HG03039 (cell line): ENCODE results near the gene DZIP1.
A peak's percentile ranks its signal among the peaks of the same experiment; 100 is the strongest.

Experiments used
- ATAC-seq: cut with Tn5 transposase; IDR thresholded peaks from one replicate; pipeline ENCODE4 v1.9.1; 2021; ENCODE audit warnings: mild to moderate bottlenecking, moderate library complexity; ENCODE audit not compliant: unreplicated experiment

Gene DZIP1

DNA sequence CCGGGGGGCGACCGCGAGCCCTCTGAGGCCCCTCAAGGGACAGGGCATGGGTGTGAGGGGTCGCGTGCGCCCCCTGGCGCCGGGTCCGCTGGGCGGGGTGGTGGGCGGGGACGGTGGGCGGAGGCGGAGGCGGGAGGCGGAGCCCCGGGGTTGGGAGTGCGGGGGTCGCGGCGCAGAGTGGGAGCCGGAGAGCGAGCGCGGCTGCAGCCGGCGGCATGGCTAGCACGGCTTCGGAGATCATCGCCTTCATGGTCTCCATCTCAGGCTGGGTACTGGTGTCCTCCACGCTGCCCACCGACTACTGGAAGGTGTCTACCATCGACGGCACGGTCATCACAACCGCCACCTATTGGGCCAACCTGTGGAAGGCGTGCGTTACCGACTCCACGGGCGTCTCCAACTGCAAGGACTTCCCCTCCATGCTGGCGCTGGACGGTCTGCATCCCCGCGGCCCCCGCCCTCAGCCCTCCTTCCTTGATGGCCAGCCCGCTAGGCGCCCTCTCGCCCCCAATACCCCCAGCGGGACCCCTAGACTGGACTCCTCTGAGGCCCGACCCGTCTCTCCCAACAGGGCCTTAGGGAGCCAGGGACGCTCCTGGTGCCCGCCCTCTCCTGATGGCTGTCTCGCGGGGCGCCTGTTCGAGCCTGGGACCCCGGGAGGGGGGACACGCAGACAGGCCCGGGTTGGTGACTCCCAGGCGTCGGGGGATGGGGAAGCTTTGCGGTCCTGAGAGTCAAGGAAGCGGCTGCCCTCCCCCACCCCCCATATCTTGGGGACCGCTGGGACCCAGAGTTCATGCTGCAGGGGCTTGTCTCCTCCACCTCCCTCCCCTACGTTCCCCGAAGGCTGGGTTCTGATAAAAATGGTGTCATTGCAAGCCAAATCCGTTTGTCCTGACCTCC is 91.7 kb downstream of the DZIP1 start, which contains the start of gene CLDN10:
Gene CLDN10 (plus strand): TSS at position 182 of the 903 bp plus-strand sequence. CDS start 34 bp downstream, at position 216.
- no peak for ATAC-seq

DNA sequence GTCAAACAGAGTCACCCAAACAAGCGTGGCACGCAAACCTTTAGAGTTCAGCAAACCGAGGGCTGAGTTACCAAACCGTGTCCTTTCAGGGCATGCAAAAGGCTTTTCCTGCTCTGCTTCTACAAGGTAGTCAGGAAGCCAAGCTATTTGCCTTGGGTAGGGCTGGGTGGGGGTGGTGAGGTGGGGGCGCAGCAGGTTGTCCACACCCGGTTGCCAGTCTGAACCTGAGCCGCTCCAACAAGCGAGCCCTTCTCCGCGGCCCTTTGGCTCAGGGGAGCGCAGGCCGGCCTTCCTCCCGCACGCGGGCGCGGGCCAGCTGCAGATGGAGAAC is 92.3 kb downstream of the DZIP1 start:
- ATAC-seq: no peak

DNA sequence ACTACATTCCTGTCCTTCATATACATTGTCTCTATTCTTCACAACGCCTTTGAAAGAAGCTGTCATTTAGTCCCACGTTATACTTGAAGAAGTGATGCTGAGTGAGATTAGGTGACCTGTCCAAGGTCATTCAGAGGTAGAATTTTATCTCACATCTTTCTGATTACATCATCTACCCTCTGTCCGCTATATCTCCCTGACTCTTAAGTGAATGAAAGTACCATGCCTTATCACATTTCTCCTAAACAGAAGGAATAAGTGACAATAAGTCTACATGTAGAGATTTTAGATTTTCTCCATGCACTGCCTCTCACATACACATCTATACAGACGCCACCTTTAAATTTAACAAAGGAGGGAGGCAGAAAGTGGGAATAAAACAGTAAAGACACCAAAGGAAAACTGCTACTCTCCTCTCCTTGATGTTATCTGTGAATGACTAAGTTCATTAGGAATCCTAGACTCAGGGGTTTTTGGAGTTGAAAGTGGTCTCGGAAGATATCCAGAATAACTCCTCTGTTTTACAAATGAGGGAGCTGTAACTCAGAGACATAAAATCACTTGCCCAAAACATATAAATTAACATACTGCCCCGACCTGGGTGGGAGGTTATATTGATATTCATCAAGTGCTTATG is 96.9 kb downstream of the DZIP1 start:
- ATAC-seq: no peak

DNA sequence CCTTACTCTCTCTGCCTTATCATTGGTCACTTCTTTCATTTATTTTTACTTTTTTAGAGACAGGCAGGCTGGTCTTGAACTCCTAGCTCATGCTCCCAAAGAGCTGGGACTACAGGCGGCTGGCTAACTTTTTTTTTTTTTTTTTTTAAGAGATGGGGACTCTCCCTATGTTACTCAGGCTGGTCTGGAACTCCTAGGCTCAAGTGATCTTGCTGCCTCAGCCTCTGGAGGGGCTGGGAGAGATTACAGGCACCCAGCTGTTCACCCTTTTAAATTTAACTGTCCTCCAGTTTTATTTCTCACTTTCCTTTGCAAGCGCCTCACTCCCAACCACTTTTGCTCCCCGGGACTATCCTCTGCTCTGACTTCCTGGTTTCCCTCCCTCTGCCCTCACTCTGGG is 97.6 kb downstream of the DZIP1 start:
- ATAC-seq: no peak

GRCh38 chr13:95544293-95544692 is 100.2 kb downstream of the DZIP1 start:
- no peak for ATAC-seq

GRCh38 chr13:95541911-95542474 is 102.5 kb downstream of the DZIP1 start:
- ATAC-seq: no peak

- no peak for ATAC-seq
These were observed 103.2 kb downstream of the DZIP1 start for GRCh38 chr13:95541308-95541707.

DNA sequence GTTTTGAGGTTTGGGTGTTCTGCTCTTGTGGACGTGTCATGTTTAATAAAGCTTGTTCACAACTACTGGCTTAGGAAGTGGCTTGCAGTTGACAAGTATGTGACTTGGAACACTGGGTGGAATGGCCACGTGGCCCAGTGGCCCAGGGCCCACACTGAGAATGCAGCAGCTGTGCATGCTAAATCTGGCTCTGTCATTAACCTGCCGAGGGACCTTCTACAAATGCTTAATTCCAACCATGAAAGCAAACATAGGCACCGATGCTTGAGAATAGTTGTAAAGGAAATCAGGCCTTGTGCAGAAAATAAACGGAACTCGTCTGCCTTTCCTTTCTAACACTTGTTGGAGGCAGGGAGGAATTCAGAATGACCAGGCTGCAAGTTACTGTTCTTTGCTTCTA is 103.6 kb downstream of the DZIP1 start:
- ATAC-seq: no peak

- ATAC-seq: no peak
These were observed 107.8 kb downstream of the DZIP1 start for GRCh38 chr13:95536632-95537241.

DNA sequence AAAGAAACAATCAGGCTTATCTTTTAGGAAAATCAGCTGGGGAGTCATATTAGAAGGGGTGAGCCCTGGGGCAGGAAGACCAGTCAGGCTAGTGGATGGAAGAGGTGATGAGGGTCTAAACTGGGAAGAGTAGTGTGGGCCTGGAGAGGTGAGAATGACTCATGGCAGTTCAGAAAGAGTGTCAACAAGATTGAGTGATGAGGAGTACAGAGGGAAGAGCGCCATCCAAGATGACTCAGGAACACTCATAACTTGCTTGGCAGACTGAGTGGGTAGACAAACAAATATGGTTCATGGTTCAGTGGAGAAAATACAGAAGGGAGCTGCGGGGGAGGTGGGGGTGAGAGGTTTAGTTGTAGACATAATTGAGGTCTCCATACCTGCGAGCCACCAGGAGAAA is 109.3 kb downstream of the DZIP1 start:
- ATAC-seq: peak; percentile 77

DNA sequence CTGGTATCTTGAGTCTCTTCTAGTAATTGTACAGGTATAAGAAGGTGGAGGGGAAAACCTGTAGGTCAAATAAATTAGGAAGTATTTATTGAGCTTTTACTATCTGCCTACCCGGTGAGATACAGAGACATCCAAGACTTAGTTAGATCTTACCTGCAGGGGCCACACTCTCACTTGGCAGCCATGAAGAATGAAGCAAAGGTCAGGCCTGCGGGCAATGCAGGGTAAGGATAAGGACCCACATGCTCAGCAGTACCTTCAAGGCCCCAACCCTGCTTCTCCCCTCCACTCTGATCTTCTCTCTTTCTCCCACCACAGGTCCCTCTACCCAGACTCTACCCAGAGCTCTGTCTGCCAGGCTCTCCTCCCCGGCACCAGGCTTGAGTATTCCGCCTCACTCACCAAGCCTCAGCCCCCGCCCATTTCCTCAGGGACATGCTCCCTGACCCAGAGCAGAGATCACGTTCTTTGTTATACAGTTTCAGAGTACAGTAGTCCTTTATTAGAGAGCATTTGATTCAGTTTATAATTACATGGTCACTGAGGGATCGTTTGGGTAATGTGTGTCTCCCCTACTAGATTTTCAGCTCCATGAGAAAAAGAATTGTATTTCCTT is 110.9 kb downstream of the DZIP1 start:
- no peak for ATAC-seq

GRCh38 chr13:95530178-95530577 is 114.3 kb downstream of the DZIP1 start:
- no peak for ATAC-seq
